GM23338 (cell line): Measurements from ENCODE around the gene TTL. TPM values are rescaled to one million over a fixed set of nuclear protein-coding genes. Genes with fewer than 3 reads are reported as not detected.

Source experiments
- ATAC-seq: fragments of 200-7000 bp; cut with Tn5 transposase; 3 replicates; pipeline ENCODE4 v1.9.1; 2020
- DNase-seq: peaks from one replicate; pipeline ENCODE4 v3.0.0-alpha.2; 2015; ENCODE audit warnings: low spot score
- H2AFZ ChIP-seq: fragments of 200-600 bp; sonication (generic); 2 replicates; pipeline ENCODE4 v1.8.0; 2016; ENCODE audit warnings: antibody characterized with exemption, mild to moderate bottlenecking, moderate library complexity
- H3F3A ChIP-seq: fragments of 200-600 bp; sonication (generic); replicated peaks from 2 replicates; pipeline ENCODE4 v1.8.0; 2017; ENCODE audit warnings: antibody characterized with exemption, mixed run types, low read depth
- H3K27ac ChIP-seq: fragments of 200-600 bp; sonication (generic); 2 replicates; pipeline ENCODE4 v1.6.1; 2016; ENCODE audit warnings: low read depth
- H3K27me3 ChIP-seq: fragments of 200-600 bp; sonication (generic); 2 replicates; pipeline ENCODE4 v1.8.0; 2016; ENCODE audit warnings: mild to moderate bottlenecking, mixed run types, moderate library complexity; ENCODE audit not compliant: insufficient read depth
- H3K36me3 ChIP-seq: fragments of 200-600 bp; sonication (generic); 2 replicates; pipeline ENCODE4 v1.8.0; 2016; ENCODE audit warnings: mild to moderate bottlenecking; ENCODE audit not compliant: insufficient read depth
- H3K4me1 ChIP-seq: fragments of 200-600 bp; sonication (generic); 2 replicates; pipeline ENCODE4 v1.8.0; 2016; ENCODE audit warnings: mild to moderate bottlenecking, moderate library complexity; ENCODE audit not compliant: insufficient read depth
- H3K4me2 ChIP-seq: fragments of 200-600 bp; sonication (generic); 2 replicates; pipeline ENCODE4 v1.7.1; 2017; ENCODE audit warnings: mixed run types
- H3K4me3 ChIP-seq: fragments of 200-600 bp; sonication (generic); 2 replicates; pipeline ENCODE4 v1.6.1; 2016; ENCODE audit warnings: mixed run types
- H3K79me2 ChIP-seq: fragments of 200-600 bp; sonication (generic); replicated peaks from 2 replicates; pipeline ENCODE4 v1.8.0; 2017; ENCODE audit warnings: mild to moderate bottlenecking; ENCODE audit not compliant: insufficient read depth
- H3K9me2 ChIP-seq: fragments of 200-600 bp; sonication (generic); 2 replicates; pipeline ENCODE4 v1.8.0; 2017; ENCODE audit not compliant: insufficient read depth
- H4K20me1 ChIP-seq: fragments of 200-600 bp; sonication (generic); replicated peaks from 2 replicates; pipeline ENCODE4 v1.8.0; 2017; ENCODE audit warnings: mild to moderate bottlenecking; ENCODE audit not compliant: insufficient read depth
- H3K27ac Mint-ChIP-seq: 2 replicates; pipeline ENCODE4 v1.8.0; 2020; ENCODE audit warnings: inconsistent platforms, mild to moderate bottlenecking, moderate library complexity, mixed read lengths
- H3K27me3 Mint-ChIP-seq: 3 replicates; pipeline ENCODE4 v1.8.0; 2022; ENCODE audit warnings: low read depth, mild to moderate bottlenecking, moderate library complexity, mixed read lengths, inconsistent platforms; ENCODE audit not compliant: insufficient read depth, poor library complexity
- H3K36me3 Mint-ChIP-seq: 3 replicates; pipeline ENCODE4 v1.8.0; 2021; ENCODE audit warnings: low read depth, mild to moderate bottlenecking, inconsistent platforms, moderate library complexity, mixed read lengths
- H3K4me1 Mint-ChIP-seq: 3 replicates; pipeline ENCODE4 v1.8.0; 2020; ENCODE audit warnings: mild to moderate bottlenecking, inconsistent platforms, mixed read lengths
- H3K4me3 Mint-ChIP-seq: 3 replicates; pipeline ENCODE4 v1.8.0; 2021; ENCODE audit warnings: moderate library complexity, mild to moderate bottlenecking, inconsistent platforms, mixed read lengths
- H3K9me3 Mint-ChIP-seq: 3 replicates; pipeline ENCODE4 v1.8.0; 2020; ENCODE audit warnings: moderate library complexity, mild to moderate bottlenecking, inconsistent platforms, mixed read lengths
- CTCF ChIP-seq, 2 experiments: fragments of 200-600 bp in 1 of 2; sonication (generic) in 1 of 2; conservative IDR thresholded peaks; 2 replicates each; pipeline versions ENCODE4 v1.5.1 to v1.6.1; 2016 to 2017; ENCODE audit warnings: antibody characterized with exemption in 2 of 2, low read depth in 2 of 2, mild to moderate bottlenecking in 2 of 2, moderate library complexity in 1 of 2
- EZH2 ChIP-seq: fragments of 200-600 bp; sonication (generic); IDR thresholded peaks from one replicate; pipeline ENCODE4 v1.8.0; 2017; ENCODE audit warnings: antibody characterized with exemption, mild to moderate bottlenecking, low read depth; ENCODE audit not compliant: unreplicated experiment
- EZH2phosphoT487 ChIP-seq: fragments of 200-600 bp; sonication (generic); IDR thresholded peaks from one replicate; pipeline ENCODE4 v1.8.1; 2018; ENCODE audit warnings: antibody characterized with exemption; ENCODE audit not compliant: unreplicated experiment
- JUNB ChIP-seq: IDR thresholded peaks from one replicate; pipeline ENCODE4 v1.6.1; 2016; ENCODE audit warnings: antibody characterized with exemption; ENCODE audit not compliant: unreplicated experiment
- NANOG ChIP-seq: IDR thresholded peaks from 2 replicates; pipeline ENCODE4 v1.6.1; 2016; ENCODE audit warnings: antibody characterized with exemption, borderline replicate concordance
- POLR2AphosphoS5 ChIP-seq: IDR thresholded peaks from 2 replicates; pipeline ENCODE4 v1.6.1; 2016; ENCODE audit warnings: antibody characterized with exemption, low read depth
- REST ChIP-seq: IDR thresholded peaks from one replicate; pipeline ENCODE4 v1.6.1; 2018; ENCODE audit warnings: antibody characterized with exemption; ENCODE audit not compliant: unreplicated experiment
- ZNF114 ChIP-seq: fragments of 250-450 bp; sonication (Bioruptor Pico); IDR thresholded peaks from 2 replicates; pipeline ENCODE4 v1.5.0; 2020; ENCODE audit warnings: mild to moderate bottlenecking, moderate library complexity
- ZNF462 ChIP-seq: fragments of 250-450 bp; sonication (Bioruptor Pico); IDR thresholded peaks from 2 replicates; pipeline ENCODE4 v1.5.0; 2020; ENCODE audit warnings: mild to moderate bottlenecking, moderate library complexity
- polyA plus RNA-seq: library from polyadenylated mRNA; unstranded; fragments of >200 nt; fragmentation: Nextera tagmentation; extraction: Ambion mirVana; gene quantifications from 2 replicates; pipeline ENCODE4 v1.2.1, GENCODE V29; 2016
- total RNA-seq: library from RNA; depleted of rRNA; stranded (reverse); fragments of >200 nt; shearing (Covaris generic); gene quantifications from 2 replicates; pipeline ENCODE4 v1.2.3, GENCODE V29; 2014

TTL gene
- total and polyA plus RNA-seq, 2 experiments from 2014 or later, result 10.1 to 34.6 TPM

GRCh38 chr2:112476434-112476833 lies 5.5 kb upstream of the TTL start (continued):
- TF ChIP-seq NANOG (no peak), REST (no peak), EZH2phosphoT487 (no peak)

- Histone ChIP-seq H3K36me3 (no peaks in the 10 kb centered on the region), H3K79me2 (peaks cover 24% of the 10 kb centered on the region), H3K4me2 (peak overlapping the region; percentile 98), H3K4me3 (peak overlapping the region; percentile 91), H3K27ac (no peak overlapping the region), H4K20me1 (peaks cover 8% of the 10 kb centered on the region; the same call in 1 of the 2 replicates), H3K9me2 (no peaks in the 10 kb centered on the region), H3K27me3 (peaks cover 26% of the 10 kb centered on the region), H3K4me1 (peaks cover 6% of the 10 kb centered on the region), H3F3A (peaks cover 8% of the 10 kb centered on the region), H2AFZ (peak overlapping the region; percentile 99)
- no peaks in the 10 kb centered on the region for H3K9me3 Mint-ChIP-seq
- ATAC-seq (peak; percentile 2; the same call in 2 of the 3 replicates), DNase-seq (peak; percentile 36)
- TF ChIP-seq ZNF114 (no peak), JUNB (no peak), CTCF (conservative IDR thresholded peaks at IDR 0.05; ENCODE audit: low read depth in 2 of 2) (peak in 1 of 2 experiments; percentile 20; a peak in 1 of 4 replicates), EZH2 (no peak), POLR2AphosphoS5 (no peak), EZH2phosphoT487 (no peak)
- H3K4me1 Mint-ChIP-seq, result peaks cover 14% of the 10 kb centered on the region
- peaks cover 23% of the 10 kb centered on the region for H3K27me3 Mint-ChIP-seq
- H3K36me3 Mint-ChIP-seq, result peaks cover 9% of the 10 kb centered on the region
- H3K4me3 Mint-ChIP-seq, result peak overlapping the region; percentile 90
- no peak overlapping the region for H3K27ac Mint-ChIP-seq
Measured at GRCh38 chr2:112480530-112481049, 1.4 kb upstream of the TTL start.

GRCh38 chr2:112481050-112481527 lies 867 bp upstream of the TTL start:
- Histone ChIP-seq H3K9me2 (no peaks in the 10 kb centered on the region), H4K20me1 (peaks cover 13% of the 10 kb centered on the region; the same call in 1 of the 2 replicates), H3K4me1 (peaks cover 6% of the 10 kb centered on the region), H2AFZ (peak overlapping the region; percentile 99), H3K4me2 (peak overlapping the region; percentile 98), H3K36me3 (no peaks in the 10 kb centered on the region), H3F3A (peaks cover 8% of the 10 kb centered on the region), H3K27ac (peak overlapping the region; percentile 39; the same call in 1 of the 2 replicates), H3K4me3 (peak overlapping the region; percentile 91), H3K79me2 (peaks cover 29% of the 10 kb centered on the region), H3K27me3 (peaks cover 26% of the 10 kb centered on the region)
- Mint-ChIP-seq H3K4me1 (peaks cover 14% of the 10 kb centered on the region), H3K27me3 (peaks cover 23% of the 10 kb centered on the region), H3K9me3 (no peaks in the 10 kb centered on the region), H3K27ac (peak overlapping the region; percentile 84), H3K4me3 (peak overlapping the region; percentile 90), H3K36me3 (peaks cover 9% of the 10 kb centered on the region)
- DNase-seq, result peak; percentile 90
- ATAC-seq, result peak; percentile 88
- no peak for TF ChIP-seq ZNF462 (CRISPR knock-in tag)
